ENCODE data around the gene PPP2R2D.

DNA sequence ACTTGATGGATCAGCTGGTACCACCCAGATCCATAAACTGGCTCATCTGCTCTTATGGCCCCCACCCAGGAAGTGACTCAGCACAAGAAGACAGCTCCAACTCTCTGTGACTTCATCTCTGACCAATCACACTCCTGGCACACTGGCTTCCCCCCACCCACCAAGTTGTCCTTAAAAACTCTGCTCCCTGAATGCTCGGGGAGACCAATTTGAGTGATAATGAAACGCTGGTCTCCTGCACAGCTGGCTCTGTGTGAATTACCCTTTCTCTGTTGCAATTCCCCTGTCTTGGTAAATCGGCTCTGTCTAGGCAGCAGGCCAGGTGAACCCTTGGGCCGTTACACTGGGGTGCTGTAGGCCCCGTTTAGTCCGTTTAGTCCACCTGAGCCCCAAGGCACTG, 104.3 kb downstream of the PPP2R2D start:
- TF ChIP-seq POLR2A (IDR thresholded peaks at IDR 0.05): no peak
- TF ChIP-seq CTCF (IDR thresholded peaks at IDR 0.05): no peak
